Right renal pelvis (tissue), 4 donors: ENCODE data around the gene TPM4. TPM values are rescaled to one million over a fixed set of nuclear protein-coding genes. Genes with fewer than 3 reads are reported as not detected.

Experiments used
- DNase-seq, 4 donors: peaks; one replicate each; pipeline ENCODE4 v3.0.0-alpha.2; 2013; ENCODE audit warnings: low read depth in 4 of 4, low spot score in 3 of 4, missing footprints in 1 of 4
- polyA plus RNA-seq, 4 donors: library from polyadenylated mRNA; unstranded; fragments of 120-200 nt; gene quantifications; one replicate each; pipeline ENCODE4 v1.2.1, GENCODE V29; 2013; ENCODE audit not compliant: insufficient read length in 4 of 4

TPM4 gene
- polyA plus RNA-seq, 4 donors, result 514 to 601 (median 585) TPM

- DNase-seq, result peak; percentile 43 to 60 (median 45)
Measured at GRCh38 chr19:16041299-16041990, 34.9 kb upstream of the TPM4 start.

GRCh38 chr19:16041991-16042386 lies 34.3 kb upstream of the TPM4 start:
- no peak for DNase-seq

DNA sequence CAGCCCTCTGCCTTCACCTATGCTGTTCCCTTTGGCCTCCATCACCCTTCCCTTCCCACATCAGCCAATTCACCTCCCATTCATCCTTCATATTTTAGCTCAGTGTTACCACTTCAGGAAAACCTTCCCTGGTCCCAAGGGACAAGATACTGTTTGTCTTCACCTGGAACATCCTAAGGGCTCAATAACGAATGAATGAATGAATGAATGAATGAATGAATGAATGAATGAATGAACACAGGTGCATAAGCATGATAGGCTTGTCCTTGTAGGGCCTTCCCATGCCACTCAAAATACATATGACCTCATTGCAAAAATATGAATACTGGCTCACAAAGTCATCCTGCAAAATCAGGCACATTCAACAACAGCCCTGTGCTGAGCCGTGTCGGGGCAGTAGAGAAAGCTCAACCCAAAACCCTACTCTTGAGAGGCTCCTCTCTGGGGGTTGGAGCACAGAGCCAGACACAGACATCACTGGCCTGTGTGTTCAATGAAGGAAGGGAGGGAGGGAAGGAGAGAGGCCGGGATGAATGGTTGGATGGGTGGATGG lies 33.7 kb upstream of the TPM4 start:
- DNase-seq, result no peak

- no peak for DNase-seq
Measured at GRCh38 chr19:16043156-16043757, 33.0 kb upstream of the TPM4 start.

GRCh38 chr19:16044746-16045145 lies 31.5 kb upstream of the TPM4 start:
- DNase-seq, result no peak

DNA sequence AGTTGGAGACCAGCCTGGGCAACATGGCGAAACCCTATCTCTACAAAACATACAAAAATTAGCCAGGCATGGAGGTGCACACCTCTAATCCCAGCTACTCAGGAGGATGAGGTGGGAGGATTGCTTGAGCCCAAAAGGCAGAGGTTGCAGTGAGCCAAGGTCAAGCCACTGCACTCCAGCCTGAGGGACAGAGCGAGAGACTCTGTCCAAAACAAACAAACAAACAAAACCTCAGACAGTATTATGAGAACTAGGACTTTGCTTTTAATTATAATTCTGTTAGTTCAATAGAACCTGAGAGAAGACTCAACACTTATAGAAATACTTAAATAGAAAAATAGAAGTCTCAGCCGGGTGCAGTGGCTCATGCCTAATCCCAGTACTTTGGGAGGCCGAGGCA lies 31.1 kb upstream of the TPM4 start:
- no peak for DNase-seq

GRCh38 chr19:16045893-16046292 lies 30.4 kb upstream of the TPM4 start:
- no peak for DNase-seq

GRCh38 chr19:16048583-16048982 lies 27.7 kb upstream of the TPM4 start:
- DNase-seq, result no peak

- no peak for DNase-seq
Measured at GRCh38 chr19:16051254-16052025, 24.9 kb upstream of the TPM4 start.

DNA sequence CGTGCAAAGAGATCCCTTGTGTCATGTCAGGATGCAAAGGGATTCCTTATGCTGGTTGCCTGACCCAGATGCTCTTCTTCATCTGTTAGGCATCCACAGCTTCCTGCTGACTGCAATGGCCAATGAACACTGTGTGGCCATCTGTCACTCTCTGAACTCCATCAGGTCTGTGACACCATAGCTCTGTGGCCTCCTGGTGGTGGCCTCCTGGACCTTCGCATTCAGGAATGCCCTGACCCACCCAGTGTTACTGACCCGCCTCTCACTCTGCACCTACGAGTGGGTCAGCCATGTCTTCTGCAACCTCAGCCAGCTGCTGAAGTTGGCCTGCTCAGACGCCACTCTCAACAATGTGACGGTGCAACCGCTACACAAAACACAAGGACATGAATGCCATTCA lies 23.9 kb upstream of the TPM4 start:
- no peak for DNase-seq

DNA sequence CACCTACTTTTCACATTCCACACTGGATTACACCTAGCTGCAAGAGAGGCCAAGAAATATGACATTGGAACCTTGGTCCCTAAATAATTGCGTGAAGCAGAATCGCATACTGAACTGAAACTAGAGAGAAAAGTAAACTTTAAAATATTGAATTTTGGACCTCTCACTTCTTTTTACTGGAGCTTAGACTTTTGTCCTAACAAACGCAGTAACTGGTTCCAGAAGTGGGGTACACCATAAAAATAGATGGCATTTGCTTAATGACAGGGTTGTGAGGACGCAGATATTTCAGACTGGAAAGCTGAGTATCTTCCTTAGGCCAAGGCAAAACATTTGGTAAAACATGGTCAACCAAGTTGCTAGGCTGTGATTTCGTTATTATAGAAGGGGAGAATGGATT lies 19.2 kb upstream of the TPM4 start:
- DNase-seq, result no peak

GRCh38 chr19:16060294-16060693 lies 16.0 kb upstream of the TPM4 start:
- no peak for DNase-seq

- DNase-seq, result no peak
Measured at GRCh38 chr19:16061943-16062342, 14.4 kb upstream of the TPM4 start.

DNA sequence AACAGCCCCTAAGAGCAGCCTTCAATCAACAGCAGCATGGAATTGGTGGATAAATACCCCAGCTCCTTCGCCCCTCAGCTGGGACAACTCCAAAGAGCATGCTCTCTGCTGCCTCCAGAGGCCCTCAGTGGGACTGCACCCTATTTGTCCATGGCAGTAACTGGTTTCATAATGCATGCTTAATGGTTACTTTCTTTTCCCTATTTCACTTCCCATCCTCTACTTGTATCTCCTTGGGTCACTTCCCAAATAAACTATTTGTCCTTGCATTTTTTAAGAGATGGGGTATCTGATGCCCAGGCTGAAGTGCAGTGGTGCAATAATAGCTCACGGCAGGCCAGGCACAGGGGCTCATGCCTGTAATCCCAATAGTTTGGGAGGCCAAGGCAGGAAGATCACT lies 13.5 kb upstream of the TPM4 start:
- DNase-seq, result no peak

DNA sequence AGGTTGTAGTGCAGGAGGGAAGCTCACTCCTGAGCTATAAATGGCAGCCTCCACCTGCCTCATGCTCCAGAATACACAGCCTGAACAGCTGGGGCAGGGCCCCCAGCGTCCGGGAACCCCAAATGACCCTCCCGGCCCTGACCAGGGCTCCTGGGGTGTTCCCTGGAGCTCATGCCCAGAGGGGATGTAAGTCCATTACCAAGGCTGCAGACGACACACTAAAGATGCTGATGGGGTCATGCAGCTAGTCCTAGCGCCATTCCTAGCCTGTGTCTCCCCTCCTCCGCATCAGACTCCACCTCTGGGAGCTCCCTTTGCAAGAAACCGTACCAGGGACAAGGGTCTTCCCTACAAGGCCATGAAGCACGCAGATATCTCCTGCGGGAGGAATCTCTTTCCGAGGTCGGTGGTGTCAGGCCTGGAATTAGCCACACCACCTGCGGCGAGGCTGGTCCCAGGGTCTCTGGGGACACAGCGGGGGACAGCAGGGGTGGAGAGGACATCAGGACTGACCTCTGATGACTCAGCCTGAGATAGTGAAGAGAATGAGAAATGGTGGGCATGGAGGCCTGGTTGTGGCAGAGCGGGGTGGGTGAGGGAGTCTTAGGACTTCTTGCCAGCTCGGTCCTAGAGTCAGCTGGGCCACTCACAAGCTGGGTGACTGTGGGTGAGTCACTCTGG lies 11.9 kb upstream of the TPM4 start:
- DNase-seq, result no peak

DNA sequence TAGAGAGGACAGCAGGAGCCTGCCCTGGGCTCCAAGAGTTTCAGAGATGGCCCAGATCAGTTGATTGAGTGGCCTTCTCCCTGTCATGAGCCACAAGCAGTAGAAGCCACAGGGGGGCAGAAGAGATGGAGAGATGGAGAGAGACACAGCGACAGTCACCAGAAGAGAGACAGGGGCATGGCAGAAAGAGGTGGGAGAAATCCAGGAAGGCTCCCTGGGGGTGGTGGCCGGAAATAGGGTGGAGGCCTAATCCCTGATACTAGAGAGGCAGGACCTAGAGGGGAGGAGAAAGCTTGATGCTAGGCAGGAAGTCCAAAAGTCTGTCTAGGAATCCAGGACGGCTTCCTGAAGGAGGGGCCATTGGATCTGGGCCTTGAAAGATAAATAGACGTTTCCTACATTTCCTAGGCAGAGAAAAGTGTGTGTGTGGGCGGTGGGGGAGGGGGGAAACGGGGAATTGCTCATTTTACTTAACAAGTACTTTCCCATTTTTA lies 9.6 kb upstream of the TPM4 start:
- no peak for DNase-seq

- DNase-seq, result no peak
Measured at GRCh38 chr19:16067205-16067938, 8.9 kb upstream of the TPM4 start.

- DNase-seq, result no peak
Measured at GRCh38 chr19:16068696-16069259, 7.5 kb upstream of the TPM4 start.

DNA sequence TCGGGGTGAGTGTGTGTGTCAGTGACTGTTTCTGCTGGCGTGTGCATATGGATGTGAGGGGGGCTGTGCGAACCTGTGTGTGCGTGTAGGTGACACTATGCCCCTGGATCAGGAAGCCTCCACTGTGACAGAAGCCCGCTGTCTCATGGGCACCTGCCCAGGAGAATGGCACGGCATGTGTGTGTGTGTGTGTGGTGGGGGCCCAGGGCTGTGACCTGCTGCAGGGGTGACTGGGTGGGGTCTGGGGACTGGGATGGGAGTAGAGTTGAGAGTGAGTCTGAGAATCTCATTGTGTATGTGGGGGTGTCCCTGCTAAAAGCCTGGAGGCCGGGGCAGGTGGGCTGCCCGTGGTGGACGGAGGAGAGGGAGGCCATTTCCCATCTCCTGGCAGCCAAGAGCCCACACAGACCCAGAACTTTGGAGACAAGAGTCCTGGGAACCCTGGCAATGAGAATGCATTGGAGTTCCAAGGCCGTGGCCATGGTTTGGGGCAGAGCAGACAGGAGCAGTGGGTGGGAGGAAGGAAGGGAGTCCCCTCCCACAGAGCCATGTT lies 6.4 kb upstream of the TPM4 start:
- no peak for DNase-seq
